Fibroblast of lung (primary cell): ENCODE data around the gene UPF3A. TPM values are rescaled to one million over a fixed set of nuclear protein-coding genes. Genes with fewer than 3 reads are reported as not detected.
A peak's percentile ranks its signal among the peaks of the same experiment; 100 is the strongest.

ENCODE experiments used
- DNase-seq, 2 donors: peaks; one replicate each; pipeline versions ENCODE4 v3.0.0 to v3.0.0-alpha.2; 2010; ENCODE audit warnings: low read depth in 2 of 2
- H2AFZ ChIP-seq: 2 replicates; pipeline ENCODE4 v1.5.1; 2012; ENCODE audit warnings: low read length, control low read depth, inconsistent platforms
- H3K27ac ChIP-seq: 2 replicates; pipeline ENCODE4 v1.5.1; 2011; ENCODE audit warnings: low read length, control low read depth; ENCODE audit not compliant: insufficient read depth
- H3K27me3 ChIP-seq: 2 replicates; pipeline ENCODE4 v1.5.1; 2011; ENCODE audit warnings: mild to moderate bottlenecking, low read length; ENCODE audit not compliant: control insufficient read depth, insufficient read depth
- H3K36me3 ChIP-seq: 2 replicates; pipeline ENCODE4 v1.5.1; 2011; ENCODE audit warnings: low read length; ENCODE audit not compliant: control insufficient read depth, insufficient read depth
- H3K4me1 ChIP-seq: 2 replicates; pipeline ENCODE4 v1.5.1; 2011; ENCODE audit warnings: low read length; ENCODE audit not compliant: control insufficient read depth, insufficient read depth; ENCODE audit errors: extremely low read depth
- H3K4me2 ChIP-seq: 2 replicates; pipeline ENCODE4 v1.5.1; 2011; ENCODE audit warnings: low read length, control low read depth; ENCODE audit not compliant: insufficient read depth; ENCODE audit errors: extremely low read depth
- H3K4me3 ChIP-seq, 4 experiments: fragments of 200-600 bp in 1 of 4; sonication (generic) in 1 of 4; replicated peaks in 1 of 4; 2 replicates each; pipeline ENCODE4 v1.5.1; 2011 to 2016; ENCODE audit warnings: low read length in 4 of 4, low read depth in 3 of 4, mild to moderate bottlenecking in 3 of 4, control low read depth in 2 of 4, inconsistent platforms in 1 of 4, mixed read lengths in 1 of 4; ENCODE audit not compliant: insufficient read depth in 1 of 4; ENCODE audit errors: control extremely low read depth in 1 of 4
- H3K79me2 ChIP-seq: 2 replicates; pipeline ENCODE4 v1.5.1; 2012; ENCODE audit warnings: mild to moderate bottlenecking, low read length, inconsistent platforms; ENCODE audit not compliant: control insufficient read depth, insufficient read depth
- H3K9ac ChIP-seq: 2 replicates; pipeline ENCODE4 v1.5.1; 2011; ENCODE audit warnings: mild to moderate bottlenecking, low read length, control low read depth; ENCODE audit not compliant: insufficient read depth
- H3K9me3 ChIP-seq: 2 replicates; pipeline ENCODE4 v1.5.1; 2012; ENCODE audit warnings: low read depth, low read length; ENCODE audit not compliant: control insufficient read depth, insufficient read depth
- H4K20me1 ChIP-seq: 2 replicates; pipeline ENCODE4 v1.5.1; 2011; ENCODE audit warnings: low read length; ENCODE audit not compliant: control insufficient read depth, insufficient read depth; ENCODE audit errors: extremely low read depth
- EZH2 ChIP-seq: IDR thresholded peaks from 2 replicates; pipeline ENCODE4 v1.5.1; 2012; ENCODE audit warnings: low read length, control low read depth, mild to moderate bottlenecking; ENCODE audit errors: missing control alignments
- polyA plus RNA-seq, 2 donors: library from polyadenylated mRNA; depleted of rRNA in 1 of 2; stranded (reverse) in 1 of 2; unstranded in 1 of 2; fragments of >200 nt; gene quantifications; 2 replicates each; pipeline ENCODE4 v1.2.1, GENCODE V29; 2011 to 2012; ENCODE audit warnings: missing spikeins in 1 of 2
- total RNA-seq: library from RNA; depleted of rRNA; stranded (reverse); fragments of >200 nt; gene quantifications from 2 replicates; pipeline ENCODE4 v1.2.1, GENCODE V29; 2014
- TF ChIP-seq, protein P1 (sequence below), 2 donors: IDR thresholded peaks in 1 of 2; conservative IDR thresholded peaks in 1 of 2; 1 replicate in 1 of 2; 2 replicates in 1 of 2; pipeline ENCODE4 v1.5.1; 2011 to 2012; ENCODE audit warnings: low read length in 2 of 2, control low read depth in 1 of 2, inconsistent platforms in 1 of 2, low read depth in 1 of 2, mild to moderate bottlenecking in 1 of 2

UPF3A gene
- total and polyA plus RNA-seq, 2 donors (not counting 1 experiment from before 2014, with no cell fraction given), result 27.6 to 40.5 TPM

DNA sequence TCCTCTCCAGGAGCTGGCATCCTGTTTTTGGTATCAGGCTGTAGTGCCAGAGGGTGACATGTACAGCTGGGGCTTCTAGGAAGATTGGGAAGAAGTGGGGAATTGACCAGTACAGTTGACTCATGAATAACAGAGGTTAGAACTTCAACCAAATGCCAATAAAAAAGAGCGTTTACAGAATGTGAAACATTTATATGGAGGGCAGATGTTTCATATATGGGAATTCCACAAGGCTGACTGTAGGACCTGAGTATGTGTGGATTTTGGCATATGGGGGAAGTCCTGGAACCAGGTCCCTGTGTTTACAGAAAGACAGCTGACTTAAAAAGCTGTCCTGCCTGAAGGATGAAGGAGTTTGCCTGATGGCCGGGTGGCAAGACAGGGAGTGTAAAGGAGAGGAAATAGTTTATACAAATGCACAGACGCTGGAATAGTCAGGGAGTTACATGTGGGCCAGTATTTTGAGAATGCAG is 38.1 kb downstream of the UPF3A start:
- H3K4me3 ChIP-seq, result peak overlapping the region in 1 of 4 experiments; percentile 16

DNA sequence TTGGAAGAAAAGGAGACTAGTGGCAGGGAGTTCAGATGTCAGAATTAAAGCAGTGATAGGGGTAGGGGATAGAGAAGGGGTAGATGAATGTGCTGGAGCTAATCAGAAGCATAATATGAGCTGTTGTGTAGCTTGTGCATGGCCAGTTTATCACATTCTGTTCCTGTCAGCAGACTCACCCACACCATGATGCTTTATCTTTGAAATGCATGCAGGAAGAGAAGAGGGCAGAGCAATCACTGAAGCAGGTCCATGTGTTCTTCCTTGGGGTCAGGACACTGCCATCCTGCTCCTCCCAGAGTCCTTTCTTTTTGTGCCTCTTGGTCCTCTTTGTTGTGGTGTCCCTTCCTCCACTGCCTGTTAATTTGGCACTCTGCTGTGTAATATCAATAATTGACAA is 38.7 kb downstream of the UPF3A start:
- Histone ChIP-seq H3K27me3 (no peaks in the 10 kb centered on the region), H3K79me2 (peaks cover 75% of the 10 kb centered on the region), H4K20me1 (peaks cover 5% of the 10 kb centered on the region), H3K4me1 (peaks cover 18% of the 10 kb centered on the region), H3K27ac (peak overlapping the region; percentile 77), H3K9me3 (no peaks in the 10 kb centered on the region), H3K4me3 (peak overlapping the region in 2 of 4 experiments; percentile 11 to 19), H2AFZ (no peak overlapping the region), H3K4me2 (peak overlapping the region; percentile 84), H3K9ac (no peak overlapping the region), H3K36me3 (peaks cover 18% of the 10 kb centered on the region)
- no peak for DNase-seq
- no peak for TF ChIP-seq EZH2
- TF ChIP-seq, protein P1, sequence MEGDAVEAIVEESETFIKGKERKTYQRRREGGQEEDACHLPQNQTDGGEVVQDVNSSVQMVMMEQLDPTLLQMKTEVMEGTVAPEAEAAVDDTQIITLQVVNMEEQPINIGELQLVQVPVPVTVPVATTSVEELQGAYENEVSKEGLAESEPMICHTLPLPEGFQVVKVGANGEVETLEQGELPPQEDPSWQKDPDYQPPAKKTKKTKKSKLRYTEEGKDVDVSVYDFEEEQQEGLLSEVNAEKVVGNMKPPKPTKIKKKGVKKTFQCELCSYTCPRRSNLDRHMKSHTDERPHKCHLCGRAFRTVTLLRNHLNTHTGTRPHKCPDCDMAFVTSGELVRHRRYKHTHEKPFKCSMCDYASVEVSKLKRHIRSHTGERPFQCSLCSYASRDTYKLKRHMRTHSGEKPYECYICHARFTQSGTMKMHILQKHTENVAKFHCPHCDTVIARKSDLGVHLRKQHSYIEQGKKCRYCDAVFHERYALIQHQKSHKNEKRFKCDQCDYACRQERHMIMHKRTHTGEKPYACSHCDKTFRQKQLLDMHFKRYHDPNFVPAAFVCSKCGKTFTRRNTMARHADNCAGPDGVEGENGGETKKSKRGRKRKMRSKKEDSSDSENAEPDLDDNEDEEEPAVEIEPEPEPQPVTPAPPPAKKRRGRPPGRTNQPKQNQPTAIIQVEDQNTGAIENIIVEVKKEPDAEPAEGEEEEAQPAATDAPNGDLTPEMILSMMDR (conservative IDR thresholded peaks at IDR 0.05 in 1 of 2, IDR thresholded peaks at IDR 0.05 in 1 of 2; ENCODE audit: low read depth in 1 of 2, low read length in 2 of 2), result no peak

More for the DNA sequence above, 38.1 kb downstream of the UPF3A start:
- Histone ChIP-seq H3K27me3 (no peaks in the 10 kb centered on the region), H2AFZ (no peak overlapping the region), H4K20me1 (peaks cover 5% of the 10 kb centered on the region), H3K9ac (no peak overlapping the region), H3K27ac (peak overlapping the region; percentile 77), H3K36me3 (peaks cover 12% of the 10 kb centered on the region), H3K4me1 (peaks cover 18% of the 10 kb centered on the region), H3K79me2 (peaks cover 75% of the 10 kb centered on the region), H3K9me3 (no peaks in the 10 kb centered on the region), H3K4me2 (peak overlapping the region; percentile 84)
- peak; percentile 73 to 89 for DNase-seq
- TF ChIP-seq, protein P1 (conservative IDR thresholded peaks at IDR 0.05 in 1 of 2, IDR thresholded peaks at IDR 0.05 in 1 of 2; ENCODE audit: low read depth in 1 of 2, low read length in 2 of 2), result no peak
- TF ChIP-seq EZH2, result no peak

DNA sequence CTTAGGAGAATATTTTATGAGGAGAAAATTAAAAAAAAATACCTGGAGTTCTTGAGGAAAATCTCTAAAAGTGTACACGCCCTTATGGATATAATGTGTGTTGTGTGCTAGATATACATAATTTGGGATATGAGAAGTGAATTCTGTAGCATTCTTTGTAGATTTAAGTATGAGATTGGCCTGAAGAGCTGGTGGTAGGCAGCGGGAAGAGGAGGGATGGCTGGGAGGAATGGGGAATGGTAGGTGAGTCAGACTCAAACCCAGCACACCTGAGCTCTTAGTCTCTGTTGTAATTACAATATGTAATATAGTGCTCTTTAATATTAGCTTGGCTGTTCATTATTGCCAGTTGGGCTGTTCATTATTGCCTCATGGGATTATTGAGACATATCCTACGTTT is 39.9 kb downstream of the UPF3A start:
- H3K36me3 ChIP-seq, result peaks cover 19% of the 10 kb centered on the region

More for the DNA sequence above, 39.9 kb downstream of the UPF3A start:
- Histone ChIP-seq H3K79me2 (peaks cover 65% of the 10 kb centered on the region), H3K27ac (no peak overlapping the region), H3K4me3 (no peak overlapping the region), H3K4me1 (peaks cover 18% of the 10 kb centered on the region), H3K4me2 (no peak overlapping the region), H3K9ac (no peak overlapping the region), H2AFZ (no peak overlapping the region), H3K27me3 (no peaks in the 10 kb centered on the region), H3K9me3 (no peaks in the 10 kb centered on the region), H4K20me1 (peaks cover 5% of the 10 kb centered on the region)
- DNase-seq, result no peak
- TF ChIP-seq EZH2, result no peak
- TF ChIP-seq, protein P1 (conservative IDR thresholded peaks at IDR 0.05 in 1 of 2, IDR thresholded peaks at IDR 0.05 in 1 of 2; ENCODE audit: low read depth in 1 of 2, low read length in 2 of 2), result no peak
